ENCODE data around the gene TTLL11.

The TTLL11 gene

GRCh38 chr9:121956808-121957207 is 136.3 kb downstream of the TTLL11 start:
- no peak for DNase-seq

GRCh38 chr9:121955649-121956048 is 137.5 kb downstream of the TTLL11 start:
- DNase-seq, result no peak

- no peak for DNase-seq
These were observed 138.5 kb downstream of the TTLL11 start for GRCh38 chr9:121954477-121955140.

- no peak for DNase-seq
These were observed 140.5 kb downstream of the TTLL11 start for GRCh38 chr9:121952611-121953010.

- DNase-seq, result no peak
These were observed 142.2 kb downstream of the TTLL11 start for GRCh38 chr9:121950866-121951265.

GRCh38 chr9:121950441-121950840 is 142.7 kb downstream of the TTLL11 start:
- no peak for DNase-seq

GRCh38 chr9:121949766-121950165 is 143.3 kb downstream of the TTLL11 start:
- no peak for DNase-seq

- DNase-seq, result no peak
These were observed 143.7 kb downstream of the TTLL11 start for GRCh38 chr9:121949364-121949763.

- DNase-seq, result peak; percentile 94
These were observed 145.3 kb downstream of the TTLL11 start for GRCh38 chr9:121947775-121948174.

GRCh38 chr9:121946465-121946864 is 146.6 kb downstream of the TTLL11 start:
- DNase-seq, result no peak

- DNase-seq, result no peak
These were observed 147.3 kb downstream of the TTLL11 start for GRCh38 chr9:121945849-121946248.

- no peak for DNase-seq
These were observed 147.8 kb downstream of the TTLL11 start for GRCh38 chr9:121945281-121945680.

- DNase-seq, result no peak
These were observed 148.4 kb downstream of the TTLL11 start for GRCh38 chr9:121944711-121945191.

GRCh38 chr9:121943463-121943862 is 149.6 kb downstream of the TTLL11 start:
- no peak for DNase-seq

- no peak for DNase-seq
These were observed 150.2 kb downstream of the TTLL11 start for GRCh38 chr9:121942866-121943382.

- DNase-seq, result no peak
These were observed 150.8 kb downstream of the TTLL11 start for GRCh38 chr9:121942313-121942712.

GRCh38 chr9:121939643-121940042 is 153.5 kb downstream of the TTLL11 start:
- DNase-seq, result no peak

- no peak for DNase-seq
These were observed 154.5 kb downstream of the TTLL11 start for GRCh38 chr9:121938621-121939020.

GRCh38 chr9:121937240-121937639 is 155.9 kb downstream of the TTLL11 start:
- DNase-seq, result no peak

- DNase-seq, result no peak
These were observed 157.4 kb downstream of the TTLL11 start for GRCh38 chr9:121935739-121936138.

- DNase-seq, result peak; percentile 25
These were observed 162.2 kb downstream of the TTLL11 start for GRCh38 chr9:121930956-121931355.

- no peak for DNase-seq
These were observed 162.9 kb downstream of the TTLL11 start for GRCh38 chr9:121929893-121930875.

- DNase-seq, result no peak
These were observed 165.5 kb downstream of the TTLL11 start for GRCh38 chr9:121927636-121928035.

- no peak for DNase-seq
These were observed 166.0 kb downstream of the TTLL11 start for GRCh38 chr9:121927081-121927480.
